Hepatocyte (in vitro differentiated cells): ENCODE measurements around the gene RORC. TPM values are rescaled to one million over a fixed set of nuclear protein-coding genes. Genes with fewer than 3 reads are reported as not detected.

Source experiments
- DNase-seq: peaks from one replicate; pipeline ENCODE4 v3.0.0-alpha.2; 2016; ENCODE audit warnings: low spot score
- H2AFZ ChIP-seq: fragments of 200-600 bp; sonication (generic); 2 replicates; pipeline ENCODE4 v1.6.0; 2016; ENCODE audit warnings: antibody characterized with exemption, mild to moderate bottlenecking
- H3K27ac ChIP-seq: fragments of 200-600 bp; sonication (generic); 2 replicates; pipeline ENCODE4 v1.5.1; 2016; ENCODE audit warnings: mild to moderate bottlenecking
- H3K27me3 ChIP-seq: fragments of 200-600 bp; sonication (generic); 2 replicates; pipeline ENCODE4 v1.6.1; 2016
- H3K36me3 ChIP-seq: fragments of 200-600 bp; sonication (generic); replicated peaks from 2 replicates; pipeline ENCODE4 v1.5.1; 2016; ENCODE audit warnings: low read depth; ENCODE audit not compliant: insufficient read depth
- H3K4me1 ChIP-seq: fragments of 200-600 bp; sonication (generic); 2 replicates; pipeline ENCODE4 v1.5.1; 2016; ENCODE audit warnings: mild to moderate bottlenecking, moderate library complexity; ENCODE audit not compliant: insufficient read depth
- H3K4me2 ChIP-seq: fragments of 200-600 bp; sonication (generic); 2 replicates; pipeline ENCODE4 v1.6.0; 2016
- H3K4me3 ChIP-seq: fragments of 200-600 bp; sonication (generic); 2 replicates; pipeline ENCODE4 v1.5.1; 2016; ENCODE audit warnings: mild to moderate bottlenecking
- H3K79me2 ChIP-seq: fragments of 200-600 bp; sonication (generic); 2 replicates; pipeline ENCODE4 v1.6.0; 2017; ENCODE audit warnings: mild to moderate bottlenecking
- H3K9me2 ChIP-seq: fragments of 200-600 bp; sonication (generic); replicated peaks from 2 replicates; pipeline ENCODE4 v1.6.0; 2017; ENCODE audit warnings: mild to moderate bottlenecking; ENCODE audit not compliant: insufficient read depth
- H3K9me3 ChIP-seq: fragments of 200-600 bp; sonication (generic); 2 replicates; pipeline ENCODE4 v1.5.1; 2016; ENCODE audit warnings: low read depth, mild to moderate bottlenecking
- H4K20me1 ChIP-seq: fragments of 200-600 bp; sonication (generic); 2 replicates; pipeline ENCODE4 v1.6.0; 2016; ENCODE audit warnings: mild to moderate bottlenecking; ENCODE audit not compliant: insufficient read depth, poor library complexity, severe bottlenecking
- EZH2 ChIP-seq: fragments of 200-600 bp; sonication (generic); IDR thresholded peaks from 2 replicates; pipeline ENCODE4 v1.6.1; 2016; ENCODE audit warnings: antibody characterized with exemption, mild to moderate bottlenecking, borderline replicate concordance
- EZH2phosphoT487 ChIP-seq: fragments of 200-600 bp; sonication (generic); IDR thresholded peaks from one replicate; pipeline ENCODE4 v1.6.1; 2018; ENCODE audit warnings: antibody characterized with exemption, mild to moderate bottlenecking, low read depth, moderate library complexity; ENCODE audit not compliant: unreplicated experiment, severe bottlenecking
- WGBS: methylation state at CpG from one replicate; pipeline ENCODE4 v1.1.6; 2016; ENCODE audit warnings: low lambda C conversion rate; ENCODE audit errors: missing lambda C conversion rate; 5-methylcytosine and 5-hydroxymethylcytosine counted together
- polyA plus RNA-seq: library from polyadenylated mRNA; unstranded; fragments of >200 nt; fragmentation: Nextera tagmentation; extraction: Ambion mirVana; gene quantifications from 2 replicates; pipeline ENCODE4 v1.2.1, GENCODE V29; 2016
- total RNA-seq: library from RNA; depleted of rRNA; stranded (reverse); fragments of >200 nt; gene quantifications from 2 replicates; pipeline ENCODE4 v1.2.3, GENCODE V29; 2014
- TF ChIP-seq, protein P1 (sequence below): fragments of 200-600 bp; sonication (generic); IDR thresholded peaks from 2 replicates; pipeline ENCODE4 v1.5.1; 2016; ENCODE audit warnings: antibody characterized with exemption, mild to moderate bottlenecking; ENCODE audit not compliant: poor library complexity

The RORC gene
- total and polyA plus RNA-seq, 2 experiments from 2014 or later: 0.60 to 1.3 TPM

DNA sequence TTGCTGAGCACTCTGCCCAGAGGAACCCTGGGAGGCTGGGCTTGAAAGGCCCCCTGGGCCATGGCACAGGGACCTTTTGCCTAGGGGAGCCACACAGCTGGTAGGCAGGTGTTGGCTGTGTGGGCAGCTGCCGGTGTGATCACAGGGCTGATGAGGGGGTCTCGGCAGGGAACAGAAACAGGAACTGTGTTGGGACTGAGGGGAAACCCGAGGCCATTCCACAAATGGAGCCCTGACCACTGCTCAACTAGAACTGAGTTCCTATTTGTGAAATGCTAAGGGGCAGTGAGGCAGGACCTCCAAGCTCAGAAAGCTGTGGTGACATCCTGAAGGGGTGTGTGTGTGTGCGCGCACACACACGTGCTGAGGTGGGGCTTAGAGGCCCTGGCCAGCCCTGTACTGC, 28.3 kb upstream of the RORC start:
- Histone ChIP-seq H3K36me3 (no peaks in the 10 kb centered on the region), H3K27ac (no peak overlapping the region), H4K20me1 (no peaks in the 10 kb centered on the region), H3K9me3 (no peaks in the 10 kb centered on the region), H3K4me1 (no peaks in the 10 kb centered on the region), H3K4me3 (no peak overlapping the region), H3K4me2 (no peak overlapping the region), H2AFZ (no peak overlapping the region), H3K9me2 (no peaks in the 10 kb centered on the region), H3K27me3 (no peaks in the 10 kb centered on the region), H3K79me2 (no peaks in the 10 kb centered on the region)
- no peak for DNase-seq
- TF ChIP-seq EZH2phosphoT487: no peak
- TF ChIP-seq, protein P1, sequence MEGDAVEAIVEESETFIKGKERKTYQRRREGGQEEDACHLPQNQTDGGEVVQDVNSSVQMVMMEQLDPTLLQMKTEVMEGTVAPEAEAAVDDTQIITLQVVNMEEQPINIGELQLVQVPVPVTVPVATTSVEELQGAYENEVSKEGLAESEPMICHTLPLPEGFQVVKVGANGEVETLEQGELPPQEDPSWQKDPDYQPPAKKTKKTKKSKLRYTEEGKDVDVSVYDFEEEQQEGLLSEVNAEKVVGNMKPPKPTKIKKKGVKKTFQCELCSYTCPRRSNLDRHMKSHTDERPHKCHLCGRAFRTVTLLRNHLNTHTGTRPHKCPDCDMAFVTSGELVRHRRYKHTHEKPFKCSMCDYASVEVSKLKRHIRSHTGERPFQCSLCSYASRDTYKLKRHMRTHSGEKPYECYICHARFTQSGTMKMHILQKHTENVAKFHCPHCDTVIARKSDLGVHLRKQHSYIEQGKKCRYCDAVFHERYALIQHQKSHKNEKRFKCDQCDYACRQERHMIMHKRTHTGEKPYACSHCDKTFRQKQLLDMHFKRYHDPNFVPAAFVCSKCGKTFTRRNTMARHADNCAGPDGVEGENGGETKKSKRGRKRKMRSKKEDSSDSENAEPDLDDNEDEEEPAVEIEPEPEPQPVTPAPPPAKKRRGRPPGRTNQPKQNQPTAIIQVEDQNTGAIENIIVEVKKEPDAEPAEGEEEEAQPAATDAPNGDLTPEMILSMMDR: no peak
- TF ChIP-seq EZH2: no peak
- WGBS: 83% methylated on average over 6 of the region's 6 CpGs

DNA sequence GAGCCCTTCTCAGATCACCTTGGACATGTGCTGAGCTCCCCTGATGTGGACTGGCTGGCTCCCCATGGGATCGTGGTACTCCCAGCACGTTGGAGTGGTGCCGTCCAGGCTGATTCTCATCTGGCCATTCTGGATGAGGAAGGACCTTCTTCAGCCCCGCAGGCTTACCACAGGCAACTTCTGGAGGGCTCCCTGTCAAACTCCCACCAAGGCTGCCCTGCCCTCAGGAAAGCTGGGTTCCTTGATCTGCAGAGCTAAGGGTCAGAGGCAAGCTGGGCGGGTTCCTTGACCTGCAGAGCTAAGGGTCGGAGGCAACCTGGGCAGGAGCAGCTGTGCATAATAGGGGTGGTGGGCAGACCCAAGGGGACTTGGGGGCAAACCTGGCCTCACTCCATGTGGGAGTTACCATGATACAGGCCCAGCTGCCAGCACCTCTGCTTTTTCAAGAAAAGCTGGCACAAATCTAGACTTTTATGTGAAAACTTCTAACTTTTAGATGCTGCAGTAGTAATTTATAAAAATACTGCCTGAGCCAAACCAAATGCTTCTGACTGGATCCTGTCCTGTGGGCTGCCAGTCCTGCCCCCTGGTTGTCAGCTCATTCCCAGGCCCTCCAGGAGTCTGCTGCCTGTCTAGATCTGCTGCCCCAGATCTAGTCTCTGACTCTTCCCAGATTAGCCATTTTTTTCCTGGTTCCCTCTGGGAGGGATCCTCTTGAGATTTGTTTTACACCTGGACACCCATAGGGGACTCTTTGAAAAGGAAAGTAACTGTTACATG, 27.5 kb upstream of the RORC start:
- TF ChIP-seq EZH2phosphoT487 (no peak), EZH2 (no peak)
- TF ChIP-seq, protein P1: no peak
- Histone ChIP-seq H3K79me2 (no peaks in the 10 kb centered on the region), H3K27ac (no peak overlapping the region), H3K4me2 (no peak overlapping the region), H3K9me2 (no peaks in the 10 kb centered on the region), H3K9me3 (no peaks in the 10 kb centered on the region), H2AFZ (no peak overlapping the region), H3K4me1 (no peaks in the 10 kb centered on the region), H3K4me3 (no peak overlapping the region), H3K27me3 (no peaks in the 10 kb centered on the region), H3K36me3 (no peaks in the 10 kb centered on the region), H4K20me1 (no peaks in the 10 kb centered on the region)
- WGBS: 89% methylated on average over 6 of the region's 6 CpGs
- DNase-seq: no peak

DNA sequence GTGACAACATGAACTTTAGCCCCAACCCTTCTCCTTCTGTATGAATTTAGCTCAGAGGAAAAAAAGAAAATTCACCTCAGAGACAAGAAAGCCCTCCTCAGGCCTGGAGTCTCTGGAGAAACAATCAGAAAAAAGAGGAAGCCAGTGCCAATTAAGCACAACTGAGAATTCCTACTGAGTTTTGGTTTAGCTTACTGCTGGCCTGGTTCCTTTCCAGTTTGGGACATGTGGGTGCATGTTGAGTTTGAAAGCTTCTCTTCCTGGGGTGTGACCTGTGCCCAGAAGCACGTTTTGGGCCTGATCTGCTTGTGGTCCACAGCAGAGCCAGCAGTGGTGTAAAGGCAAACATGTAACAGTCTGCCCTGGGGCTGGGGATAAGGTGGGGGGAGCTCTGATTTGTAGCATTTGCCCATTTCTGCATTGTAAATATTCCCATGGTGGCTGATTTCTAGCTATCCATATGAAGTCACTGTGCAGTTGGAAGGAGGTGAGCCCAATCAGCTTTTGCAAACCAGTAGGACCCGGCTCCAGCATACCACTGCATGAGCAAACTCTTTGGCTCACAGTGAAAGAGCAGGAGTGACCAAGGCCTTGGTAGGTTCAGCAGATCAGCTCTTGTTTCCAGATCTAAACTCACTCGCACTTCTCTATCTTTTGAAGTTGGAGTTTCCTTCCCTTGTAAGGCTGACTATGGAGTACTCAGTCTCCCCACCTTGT, 26.6 kb upstream of the RORC start:
- Histone ChIP-seq H3K4me3 (no peak overlapping the region), H3K79me2 (no peaks in the 10 kb centered on the region), H3K27ac (no peak overlapping the region), H3K4me2 (no peak overlapping the region), H3K9me3 (no peaks in the 10 kb centered on the region), H3K36me3 (no peaks in the 10 kb centered on the region), H3K9me2 (no peaks in the 10 kb centered on the region), H2AFZ (no peak overlapping the region), H3K27me3 (no peaks in the 10 kb centered on the region), H3K4me1 (no peaks in the 10 kb centered on the region), H4K20me1 (no peaks in the 10 kb centered on the region)
- no peak for DNase-seq
- TF ChIP-seq, protein P1: no peak
- no peak for TF ChIP-seq EZH2phosphoT487
- no peak for TF ChIP-seq EZH2
- WGBS: 78% methylated on average over 3 of the region's 3 CpGs
